GM19193 (cell line): ENCODE results near the gene CCND3.

ENCODE experiments used
- POLR2A ChIP-seq: IDR thresholded peaks from 4 replicates; pipeline ENCODE4 v1.6.1; 2011; ENCODE audit not compliant: insufficient read depth, insufficient read length; ENCODE audit errors: extremely low read depth

CCND3 gene

GRCh38 chr6:41937472-41937860 lies 4.1 kb downstream of the CCND3 start:
- no peak for TF ChIP-seq POLR2A

- peak; percentile 15 for TF ChIP-seq POLR2A
Measured at GRCh38 chr6:41936073-41936837, 5.4 kb downstream of the CCND3 start.

GRCh38 chr6:41935685-41936072 lies 5.9 kb downstream of the CCND3 start:
- no peak for TF ChIP-seq POLR2A

- no peak for TF ChIP-seq POLR2A
Measured at GRCh38 chr6:41935193-41935574, 6.4 kb downstream of the CCND3 start.

- TF ChIP-seq POLR2A: no peak
Measured at GRCh38 chr6:41934278-41935192, 7.1 kb downstream of the CCND3 start.

GRCh38 chr6:41932378-41932777 lies 9.2 kb downstream of the CCND3 start:
- no peak for TF ChIP-seq POLR2A

- TF ChIP-seq POLR2A: no peak
Measured at GRCh38 chr6:41931792-41932191, 9.8 kb downstream of the CCND3 start.

- TF ChIP-seq POLR2A: no peak
Measured at GRCh38 chr6:41929924-41930323, 11.7 kb downstream of the CCND3 start.

GRCh38 chr6:41927253-41927652 lies 14.4 kb downstream of the CCND3 start:
- TF ChIP-seq POLR2A: no peak

- no peak for TF ChIP-seq POLR2A
Measured at GRCh38 chr6:41922154-41922553, 19.5 kb downstream of the CCND3 start.

- no peak for TF ChIP-seq POLR2A
Measured at GRCh38 chr6:41921712-41921998, 20.0 kb downstream of the CCND3 start.

- peak; percentile 57 for TF ChIP-seq POLR2A
Measured at GRCh38 chr6:41920921-41921711, 20.5 kb downstream of the CCND3 start, which contains the start of the genes BYSL and MED20. Gene BYSL (plus strand): TSS chr6:41921499. CDS start chr6:41921563, 64 bp downstream. Gene MED20 (minus strand): TSS chr6:41921139. CDS start chr6:41921018, 121 bp downstream.

- TF ChIP-seq POLR2A: no peak
Measured at GRCh38 chr6:41917528-41917927, 24.1 kb downstream of the CCND3 start.

GRCh38 chr6:41914869-41915530 lies 26.6 kb downstream of the CCND3 start:
- no peak for TF ChIP-seq POLR2A
